HG02759 (cell line): ENCODE data around the gene TFCP2.
A peak's percentile ranks its signal among the peaks of the same experiment; 100 is the strongest.
"Not testable (repeated sequence)": the region's sequence is repeated elsewhere in the genome, so short reads cannot be mapped to it uniquely, and the experiment has no call there.

Source experiments
- ATAC-seq: cut with Tn5 transposase; IDR thresholded peaks from one replicate; pipeline ENCODE4 v1.9.1; 2021; ENCODE audit warnings: mild to moderate bottlenecking, moderate library complexity; ENCODE audit not compliant: unreplicated experiment

Gene TFCP2, protein sequence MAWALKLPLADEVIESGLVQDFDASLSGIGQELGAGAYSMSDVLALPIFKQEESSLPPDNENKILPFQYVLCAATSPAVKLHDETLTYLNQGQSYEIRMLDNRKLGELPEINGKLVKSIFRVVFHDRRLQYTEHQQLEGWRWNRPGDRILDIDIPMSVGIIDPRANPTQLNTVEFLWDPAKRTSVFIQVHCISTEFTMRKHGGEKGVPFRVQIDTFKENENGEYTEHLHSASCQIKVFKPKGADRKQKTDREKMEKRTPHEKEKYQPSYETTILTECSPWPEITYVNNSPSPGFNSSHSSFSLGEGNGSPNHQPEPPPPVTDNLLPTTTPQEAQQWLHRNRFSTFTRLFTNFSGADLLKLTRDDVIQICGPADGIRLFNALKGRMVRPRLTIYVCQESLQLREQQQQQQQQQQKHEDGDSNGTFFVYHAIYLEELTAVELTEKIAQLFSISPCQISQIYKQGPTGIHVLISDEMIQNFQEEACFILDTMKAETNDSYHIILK

DNA sequence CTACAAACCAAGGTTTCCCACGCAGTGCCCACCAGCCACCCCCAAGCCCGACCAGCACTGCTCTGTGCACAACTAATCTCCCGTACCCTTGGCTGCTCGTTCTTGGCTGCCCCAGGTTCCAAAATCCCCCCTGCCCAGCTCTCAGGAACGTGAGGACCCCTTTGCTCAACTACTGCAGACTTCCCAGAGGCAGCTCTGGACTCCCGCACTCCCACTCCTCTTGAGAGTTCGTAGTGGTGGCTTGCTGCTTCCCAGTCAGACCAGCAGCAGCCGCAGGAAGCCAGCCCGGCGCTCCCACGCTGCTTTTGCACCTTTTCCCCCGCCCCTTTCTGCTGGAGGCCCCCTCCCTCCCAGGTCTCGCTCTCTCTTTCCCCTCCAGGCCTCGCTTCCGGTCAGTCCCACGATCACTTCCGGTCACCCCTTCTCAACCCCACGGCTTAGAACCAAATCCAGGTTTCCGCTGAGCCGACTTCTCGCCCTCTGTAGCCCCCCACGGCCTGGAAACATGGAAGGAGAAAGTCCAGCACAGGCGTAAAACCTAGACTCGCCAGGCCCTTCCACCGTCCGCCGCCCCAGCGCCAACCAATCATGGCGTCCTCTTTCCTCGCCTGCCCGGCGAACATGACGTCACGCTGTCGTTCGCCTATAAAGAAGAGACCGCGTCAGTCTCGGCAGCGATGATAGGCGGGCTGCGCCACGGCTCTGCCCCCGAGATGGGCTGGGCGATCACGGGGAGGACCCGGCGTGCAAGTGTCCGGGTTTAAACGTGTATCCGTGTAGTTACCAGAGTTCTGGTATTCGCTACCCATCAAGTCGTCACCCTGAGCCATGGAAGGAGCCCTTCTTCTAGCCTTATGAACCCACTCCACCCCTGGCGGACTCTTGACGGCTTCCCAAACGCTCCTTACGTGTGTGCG is at the start of gene TFCP2:
Gene TFCP2, minus strand, starts transcription at position 621 of the 917 bp plus-strand sequence. CDS start 713 bp downstream, outside the sequence.
- ATAC-seq: peak; percentile 94

DNA sequence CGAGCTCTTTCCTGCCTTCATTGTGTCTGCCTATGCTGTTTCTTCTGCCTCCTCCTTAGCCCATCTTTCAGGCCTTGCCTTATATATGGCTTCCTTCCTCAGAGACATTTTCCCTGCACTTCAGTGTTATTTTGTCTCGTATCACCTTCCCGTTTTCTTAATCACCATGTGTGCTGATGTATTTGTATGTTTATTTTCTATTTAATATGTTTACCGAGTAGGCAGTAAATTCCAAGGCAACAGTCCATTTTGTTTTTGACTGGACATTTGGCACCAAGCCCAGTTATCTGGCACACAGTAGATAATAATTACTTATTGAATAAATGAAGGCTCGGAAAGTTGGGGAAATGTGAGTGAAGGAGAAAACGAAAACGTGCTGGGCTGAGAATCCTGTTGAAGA is 49.5 kb upstream of the TFCP2 start:
- ATAC-seq: no peak

DNA sequence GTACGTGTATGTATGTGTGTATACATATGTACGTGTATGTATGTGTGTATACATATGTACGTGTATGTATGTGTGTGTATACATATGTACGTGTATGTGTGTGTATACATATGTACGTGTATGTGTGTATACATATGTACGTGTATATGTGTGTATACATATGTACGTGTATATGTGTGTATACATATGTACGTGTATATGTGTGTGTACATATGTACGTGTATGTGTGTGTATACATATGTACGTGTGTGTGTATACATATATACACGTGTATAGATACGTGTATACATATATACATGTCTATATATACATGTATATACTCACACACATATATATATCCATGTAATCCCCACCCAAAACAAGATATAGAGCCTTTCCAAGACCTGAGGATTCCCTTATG is 46.9 kb upstream of the TFCP2 start:
- not testable (repeated sequence) for ATAC-seq

DNA sequence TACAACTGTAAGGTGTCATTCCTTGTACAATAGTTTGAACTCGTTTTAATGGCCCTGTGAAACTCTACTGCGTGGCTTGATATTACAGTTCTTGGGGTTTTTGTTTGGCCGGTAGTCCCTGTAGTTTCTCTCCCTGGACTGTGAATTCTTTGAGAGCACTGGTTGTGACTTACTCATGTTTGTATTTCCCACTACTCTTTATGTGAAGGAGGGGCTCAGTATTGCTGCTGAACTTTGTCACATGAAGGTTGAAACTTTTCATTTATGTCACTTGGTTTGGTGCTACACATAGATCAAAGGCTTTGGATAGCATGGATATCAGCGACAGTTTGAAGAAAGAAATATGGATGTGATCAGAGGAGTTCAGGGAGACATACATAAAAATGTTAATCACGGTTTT is 46.4 kb upstream of the TFCP2 start:
- no peak for ATAC-seq

DNA sequence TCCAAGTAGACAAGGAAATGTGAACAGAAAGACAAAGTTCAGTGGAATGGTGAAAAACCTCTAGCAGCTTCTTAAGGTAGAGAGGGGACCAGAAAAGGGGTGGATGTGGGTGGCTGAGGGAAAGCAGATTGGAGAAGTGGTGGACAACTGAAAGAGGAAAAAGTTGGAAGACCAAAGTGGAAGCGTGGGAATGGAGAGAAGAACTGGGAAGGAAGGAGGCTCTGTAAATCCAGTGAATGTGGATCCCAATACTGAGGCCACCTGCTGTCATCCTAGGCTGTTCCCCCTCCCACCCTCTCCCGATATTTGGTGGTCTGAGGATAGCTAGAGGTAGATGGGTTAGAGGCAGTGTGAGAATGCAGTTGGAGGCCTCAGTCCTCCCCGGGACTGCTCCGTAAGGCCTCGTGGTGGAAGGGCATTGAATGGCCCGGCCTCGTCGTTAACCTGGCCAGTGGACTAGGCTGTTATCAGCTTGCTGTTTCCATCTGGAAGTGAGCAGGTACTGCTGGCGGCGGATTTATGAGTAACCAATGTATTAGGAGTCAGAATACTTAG is 45.7 kb upstream of the TFCP2 start:
- no peak for ATAC-seq

DNA sequence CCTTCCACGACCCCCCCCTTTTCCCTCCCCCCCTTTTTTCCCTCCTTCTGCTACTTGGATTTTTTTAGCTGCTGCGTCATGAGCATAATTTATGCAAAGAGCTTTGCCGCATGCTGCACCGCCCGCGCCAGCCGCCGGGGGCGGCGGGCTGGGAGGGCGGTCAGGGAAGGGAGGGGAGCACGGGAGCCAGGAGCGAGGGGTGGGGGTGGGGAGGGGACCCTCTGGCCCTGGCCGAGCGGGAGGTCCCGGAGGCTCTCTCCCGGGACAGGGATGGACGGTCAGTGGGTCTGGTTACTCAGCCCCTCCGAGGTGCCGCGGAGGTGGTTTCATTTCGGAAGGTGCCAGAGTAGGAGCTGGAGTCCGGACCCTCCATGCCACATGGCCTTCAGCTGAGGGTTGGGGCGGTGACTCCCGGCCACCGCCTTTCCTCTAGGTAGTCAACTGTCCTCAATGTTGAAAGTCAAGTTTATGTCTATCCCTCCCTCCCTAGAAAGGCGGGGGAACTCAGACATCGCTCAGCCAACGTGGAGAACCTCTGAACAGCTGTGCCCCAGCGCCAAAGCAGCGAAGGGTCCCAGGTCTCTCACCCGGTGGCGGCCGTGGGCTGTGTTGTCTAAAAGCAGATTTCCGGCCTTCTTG is 45.2 kb upstream of the TFCP2 start, which contains the start of gene POU6F1:
Gene POU6F1, minus strand, starts transcription at position 95 of the 639 bp plus-strand sequence. CDS start 11,226 bp downstream, outside the sequence.
- ATAC-seq: peak; percentile 86

DNA sequence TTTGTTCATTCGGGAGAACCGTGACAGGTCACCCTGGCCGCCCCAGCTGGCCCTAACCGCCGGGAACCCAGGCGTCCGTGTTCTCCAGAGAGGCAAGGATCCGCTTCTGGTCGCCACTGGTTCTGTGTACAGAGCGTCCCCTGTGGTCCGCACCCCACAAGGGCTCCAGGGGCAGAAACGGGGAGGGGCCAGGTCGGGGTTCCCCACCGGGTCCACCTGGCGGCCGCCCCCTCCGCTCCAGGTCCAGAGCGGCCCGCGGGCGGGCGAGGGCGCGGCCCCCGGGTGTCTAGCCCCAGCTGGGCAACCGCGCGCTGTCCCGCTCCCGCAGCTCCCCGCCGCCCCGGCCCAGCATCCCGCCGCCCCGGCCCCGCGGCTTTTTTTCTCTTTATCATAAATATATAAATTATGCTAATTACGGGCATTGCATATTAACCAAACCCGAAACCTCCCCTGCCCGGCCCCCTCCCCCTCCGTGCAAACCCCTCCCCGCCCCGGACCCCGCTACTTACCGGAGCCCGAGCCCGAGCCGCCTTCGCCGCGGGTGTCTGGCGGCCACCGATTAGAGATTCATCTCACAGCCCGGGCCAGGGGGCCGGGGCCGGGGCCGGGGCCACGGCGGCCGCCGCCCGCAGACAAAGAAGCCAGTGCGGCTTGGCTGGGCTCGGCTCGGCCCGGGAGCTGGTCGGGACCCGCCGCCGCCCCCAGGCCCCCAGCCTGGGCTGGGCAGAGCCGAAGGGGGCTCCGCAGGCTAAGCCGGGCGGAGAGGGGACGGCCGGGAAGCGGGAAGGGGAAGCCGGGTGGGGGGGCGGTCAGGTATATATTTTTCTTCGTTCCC is 44.4 kb upstream of the TFCP2 start:
- peak; percentile 47 for ATAC-seq

DNA sequence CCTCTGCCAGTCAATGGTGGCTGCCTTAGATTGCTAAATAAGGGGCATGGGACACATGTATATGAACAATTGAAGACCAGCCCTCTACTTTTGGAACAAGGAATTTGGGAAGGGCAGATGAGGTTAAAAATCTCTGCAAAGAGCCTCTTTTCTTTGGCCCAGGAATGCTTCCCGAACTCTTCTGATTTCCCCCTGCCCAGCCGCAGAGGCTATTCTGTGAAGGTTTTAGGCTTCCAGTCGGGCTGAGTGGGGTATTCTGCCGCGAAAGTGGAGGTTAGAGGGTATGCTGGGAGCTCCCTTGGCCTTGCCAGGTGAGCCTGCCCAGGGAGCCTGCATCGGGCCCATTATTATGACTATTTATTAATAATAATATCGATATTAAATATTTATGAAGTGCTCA is 43.7 kb upstream of the TFCP2 start:
- ATAC-seq: no peak

DNA sequence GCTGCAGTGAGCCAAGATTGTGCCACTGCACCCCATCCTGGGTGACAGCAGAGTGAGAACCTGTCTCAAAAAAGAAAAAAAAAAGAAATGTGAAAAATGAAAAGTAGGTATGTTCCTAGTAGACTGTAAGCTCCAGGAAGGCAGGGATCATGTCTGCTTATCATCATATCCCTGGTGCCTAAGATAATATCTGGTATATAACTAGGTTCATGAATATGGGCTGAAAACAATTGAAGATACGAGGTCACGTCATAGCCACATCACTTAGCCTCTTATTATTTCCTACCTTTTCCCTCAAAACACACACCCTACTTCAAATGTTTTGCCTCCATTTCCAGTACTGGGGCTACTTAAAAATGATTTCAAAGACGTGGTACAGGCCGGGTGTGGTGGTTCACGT is 42.0 kb upstream of the TFCP2 start:
- no peak for ATAC-seq

DNA sequence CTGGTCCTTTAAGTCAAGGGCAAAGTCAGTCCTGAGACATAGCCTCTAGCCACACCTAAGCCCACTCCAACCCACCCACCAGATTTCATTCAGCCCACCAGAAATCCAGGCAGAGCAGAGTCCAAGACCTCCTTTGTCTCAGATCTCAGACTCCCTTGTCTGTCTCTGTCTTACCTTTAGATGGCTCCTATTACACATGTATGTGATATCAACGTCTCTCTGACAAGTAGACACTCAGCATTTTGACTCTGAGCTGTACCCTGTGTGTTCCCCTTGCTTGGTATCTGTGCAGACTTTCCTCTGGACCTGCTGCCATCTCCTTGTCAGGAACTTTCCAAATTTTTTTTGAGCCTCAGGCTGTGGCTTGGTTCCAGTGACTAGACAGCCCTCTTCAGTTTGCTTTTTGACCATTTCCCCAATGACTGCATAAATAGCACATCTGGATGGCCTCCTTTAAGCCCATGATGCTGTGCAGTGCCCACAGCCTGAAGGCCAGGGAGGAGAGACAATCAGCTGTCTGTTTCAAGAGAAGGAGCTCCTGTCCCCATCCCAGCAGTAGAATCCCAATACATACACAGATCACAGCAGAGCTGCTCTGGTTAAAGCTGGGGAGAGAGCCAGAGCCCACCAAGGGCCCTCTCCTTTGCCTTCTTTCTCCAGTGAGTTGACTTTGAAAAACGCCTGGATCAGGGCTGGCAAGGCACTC is 37.9 kb upstream of the TFCP2 start:
- no peak for ATAC-seq

DNA sequence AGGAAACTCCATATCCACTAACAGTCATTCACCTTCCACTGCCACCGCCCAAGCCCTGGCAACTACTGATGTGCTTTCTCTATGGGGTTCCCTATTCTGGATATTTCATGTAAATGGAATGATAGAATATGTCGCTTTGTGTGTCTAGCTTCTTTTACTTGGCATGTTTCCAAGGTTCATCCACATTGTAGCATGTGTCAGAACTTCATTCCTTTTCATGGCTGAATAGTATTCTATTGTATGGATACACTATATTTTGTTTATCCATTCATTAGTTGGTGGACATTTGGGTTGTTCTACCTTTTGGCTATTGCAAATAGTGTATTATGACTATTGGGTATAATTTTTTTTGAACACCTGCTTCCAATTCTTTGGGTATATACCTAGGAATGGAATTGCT is 36.3 kb upstream of the TFCP2 start:
- ATAC-seq: no peak

DNA sequence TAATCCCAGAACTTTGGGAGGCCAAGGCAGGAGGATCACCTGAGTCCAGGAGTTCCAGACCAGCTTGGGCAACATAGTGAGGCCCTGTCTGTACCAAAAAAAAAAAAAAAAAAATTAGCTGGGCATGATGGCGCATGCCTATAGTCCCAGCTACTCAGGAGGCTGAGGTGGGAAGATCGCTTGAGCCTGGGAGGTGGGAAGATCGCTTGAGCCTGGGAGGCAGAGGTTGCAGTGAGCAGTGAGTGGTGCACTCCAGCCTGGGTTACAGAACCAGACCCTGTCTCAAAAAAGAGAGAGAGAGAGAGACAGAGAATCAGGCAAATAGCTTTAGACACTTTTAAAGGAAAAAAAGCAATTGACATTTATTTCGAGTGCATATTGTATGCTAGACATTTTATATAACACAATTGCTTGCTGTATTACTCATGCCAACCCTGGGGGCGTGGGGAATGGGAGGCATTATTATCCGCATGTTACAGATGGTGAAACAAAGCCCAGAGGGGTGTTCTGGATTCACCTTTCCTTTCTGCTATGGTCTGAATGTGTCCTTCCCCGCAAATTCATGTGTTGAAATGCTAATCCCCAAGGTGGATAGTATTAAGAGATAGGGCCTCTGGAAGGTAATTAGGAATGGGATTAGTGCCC is 35.2 kb upstream of the TFCP2 start:
- no peak for ATAC-seq

DNA sequence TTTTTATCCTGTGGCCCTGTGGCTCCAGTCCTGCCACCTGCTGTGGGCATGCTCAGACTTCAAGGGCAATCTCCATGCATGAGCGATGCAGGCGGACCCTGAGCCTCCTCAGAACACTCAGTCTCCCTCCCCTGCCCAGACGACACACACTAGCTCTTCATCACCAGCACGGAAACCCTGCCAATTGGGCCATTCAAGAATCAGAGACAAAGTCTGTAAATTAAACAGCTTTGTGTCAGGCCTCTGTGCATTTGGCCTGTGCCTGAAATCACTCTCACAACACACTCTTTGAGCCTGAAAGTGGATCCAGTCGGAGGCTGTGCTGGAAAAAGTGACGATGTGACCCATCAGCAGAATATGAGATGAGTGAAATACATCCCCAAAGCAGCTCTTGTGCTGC is 32.4 kb upstream of the TFCP2 start:
- ATAC-seq: no peak

DNA sequence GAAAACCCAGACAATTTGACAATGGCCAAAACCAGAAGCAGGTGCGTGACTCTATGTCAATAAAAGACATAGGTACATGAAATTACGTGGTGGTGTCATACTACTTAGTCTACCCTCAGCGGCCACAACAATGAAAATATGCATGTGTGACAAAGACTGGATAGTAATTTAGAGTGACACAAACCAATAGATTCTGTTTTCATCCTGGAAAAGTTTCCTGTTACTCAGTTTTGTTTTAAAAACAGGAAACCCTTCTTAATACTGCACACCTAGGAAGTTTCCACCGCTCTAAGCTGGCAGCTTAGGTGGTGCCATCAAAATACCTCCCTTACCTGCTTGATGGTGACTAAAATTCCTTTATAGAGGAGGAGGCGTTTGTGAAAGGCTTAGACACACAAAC is 29.8 kb upstream of the TFCP2 start:
- ATAC-seq: no peak

DNA sequence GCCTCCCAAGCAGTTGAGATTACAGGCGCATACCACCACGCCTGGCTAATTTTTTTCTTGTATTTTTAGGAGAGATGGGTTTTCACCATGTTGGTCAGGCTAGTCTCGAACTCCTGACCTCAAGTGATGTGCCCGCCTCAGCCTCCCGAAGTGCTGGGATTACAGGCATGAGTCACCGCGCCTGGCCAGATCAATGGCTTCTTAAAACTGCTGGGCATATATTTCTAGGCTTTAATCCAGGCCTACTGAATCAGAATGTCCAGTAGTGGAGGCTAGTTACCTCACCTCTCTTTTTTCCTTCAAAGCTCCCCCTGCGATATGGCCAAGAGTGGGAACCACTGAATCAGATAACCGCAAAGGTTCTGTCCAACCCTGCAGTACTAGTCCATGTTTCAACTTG is 27.9 kb upstream of the TFCP2 start:
- ATAC-seq: no peak

DNA sequence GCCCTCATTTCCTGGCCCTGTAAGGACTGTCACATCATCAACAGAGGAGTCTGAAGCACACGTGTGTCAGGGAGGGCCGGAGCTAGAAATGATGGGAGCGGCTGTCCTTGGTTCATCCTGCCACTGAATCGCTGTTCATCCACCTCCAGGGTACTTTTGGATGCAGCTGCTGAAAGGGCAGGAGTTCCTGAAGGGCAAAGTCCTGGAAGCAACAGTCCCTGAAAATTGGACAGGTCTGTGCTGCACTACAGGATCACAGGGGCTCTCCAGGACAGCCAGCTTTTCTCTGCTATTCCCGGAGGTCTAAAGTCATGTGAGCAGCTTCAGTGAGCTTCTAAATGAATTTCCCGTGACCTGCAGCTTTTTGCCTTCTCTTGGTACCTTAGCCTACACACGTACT is 27.2 kb upstream of the TFCP2 start:
- no peak for ATAC-seq

DNA sequence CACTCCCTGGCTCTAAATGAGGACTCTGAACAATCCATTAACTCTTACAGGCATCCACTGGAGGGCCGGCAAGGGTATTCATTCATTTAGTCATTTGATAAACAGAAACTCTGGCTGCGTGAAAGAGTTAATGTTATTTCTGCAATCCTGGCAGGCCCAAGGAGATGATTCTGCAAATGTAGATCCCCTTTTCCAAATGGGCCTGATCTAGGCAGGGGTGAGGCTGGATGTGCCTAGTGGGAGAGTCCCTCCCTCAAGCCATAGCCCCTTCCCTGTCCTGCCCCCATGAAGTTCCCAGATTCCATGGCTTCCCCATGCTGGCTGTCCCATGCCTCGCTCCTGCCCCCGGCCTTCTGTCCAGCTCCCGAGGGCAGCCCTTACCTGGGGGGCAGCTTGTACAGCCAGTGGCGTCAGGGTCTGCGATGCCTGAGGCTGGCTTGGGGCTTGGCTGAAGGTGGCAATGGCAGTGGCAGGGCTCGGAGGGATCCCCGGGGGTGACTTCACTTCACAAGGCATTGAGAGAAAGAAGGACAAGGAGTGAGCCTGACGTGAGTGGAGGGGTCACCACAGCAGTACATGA is 26.5 kb upstream of the TFCP2 start:
- ATAC-seq: no peak

DNA sequence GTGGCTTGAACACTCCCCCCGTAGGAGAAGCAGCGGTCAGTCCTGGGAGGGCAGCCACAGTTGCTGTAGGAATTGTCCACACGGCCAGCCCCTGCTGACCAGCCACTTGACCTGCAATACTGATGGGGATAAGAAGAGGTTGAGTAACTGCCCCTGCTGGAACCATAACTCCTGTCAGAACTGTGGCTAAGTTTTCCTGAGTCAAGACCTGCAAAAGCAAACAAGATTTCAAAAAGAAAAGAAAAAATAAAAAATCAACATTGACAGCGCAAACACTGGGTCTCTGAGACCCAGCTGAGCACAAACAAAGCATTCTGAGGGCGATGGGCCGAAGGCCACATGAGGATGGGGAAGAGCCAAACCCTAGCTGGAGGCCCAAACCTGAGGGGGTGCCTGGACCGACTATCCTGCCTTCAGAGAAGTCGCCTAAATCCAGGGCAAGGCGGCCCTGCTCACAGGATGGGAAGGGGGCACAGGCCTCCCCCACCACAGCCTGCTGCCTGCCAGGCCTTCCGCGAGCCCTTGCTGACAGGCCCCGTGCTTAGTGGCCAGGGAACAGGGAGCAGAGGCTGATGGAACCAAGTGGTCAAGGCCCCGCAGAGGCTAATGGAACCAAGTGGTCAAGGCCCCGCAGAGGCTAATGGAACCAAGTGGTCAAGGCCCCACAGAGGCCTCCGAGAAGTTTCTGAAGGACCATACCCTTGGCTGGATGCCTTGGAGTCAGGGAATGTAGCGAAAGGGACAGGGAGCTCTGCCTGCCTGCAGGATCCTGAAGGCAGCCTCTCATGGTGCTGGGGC is 25.8 kb upstream of the TFCP2 start:
- no peak for ATAC-seq
